ENCODE measurements around the gene PRRC1.

Gene PRRC1

GRCh38 chr5:127556609-127557334 lies 39.3 kb downstream of the PRRC1 start:
- Histone ChIP-seq H3K4me1 (ENCODE audit: low read depth, poor library complexity, severe bottlenecking) (peaks cover 42% of the 10 kb centered on the region), H2AFZ (ENCODE audit: low read depth) (no peak overlapping the region), H3K4me2 (peak overlapping the region; percentile 7; the same call in 1 of the 2 replicates), H3K27ac (no peak overlapping the region), H3K9ac (no peak overlapping the region), H3K27me3 (ENCODE audit: insufficient read depth, low read depth) (no peaks in the 10 kb centered on the region), H3K79me2 (ENCODE audit: insufficient read depth, low read depth) (no peaks in the 10 kb centered on the region), H3K4me3 (IDR thresholded peaks at IDR 0.05; ENCODE audit: insufficient read depth, low read depth, low read length) (no peak overlapping the region), H3K36me3 (ENCODE audit: insufficient read depth) (no peaks in the 10 kb centered on the region), H4K20me1 (ENCODE audit: insufficient read depth) (no peaks in the 10 kb centered on the region)
- TF ChIP-seq CTCF (conservative IDR thresholded peaks at IDR 0.05; ENCODE audit: low read depth, low read length): no peak

- Histone ChIP-seq H3K36me3 (ENCODE audit: insufficient read depth) (no peaks in the 10 kb centered on the region), H4K20me1 (ENCODE audit: insufficient read depth) (no peaks in the 10 kb centered on the region), H3K4me1 (ENCODE audit: low read depth, poor library complexity, severe bottlenecking) (peaks cover 42% of the 10 kb centered on the region), H3K27ac (no peak overlapping the region), H3K27me3 (ENCODE audit: insufficient read depth, low read depth) (no peaks in the 10 kb centered on the region), H3K79me2 (ENCODE audit: insufficient read depth, low read depth) (no peaks in the 10 kb centered on the region), H3K4me2 (no peak overlapping the region), H2AFZ (ENCODE audit: low read depth) (no peak overlapping the region), H3K4me3 (IDR thresholded peaks at IDR 0.05; ENCODE audit: insufficient read depth, low read depth, low read length) (no peak overlapping the region), H3K9ac (no peak overlapping the region)
- no peak for TF ChIP-seq CTCF (conservative IDR thresholded peaks at IDR 0.05; ENCODE audit: low read depth, low read length)
Observed at GRCh38 chr5:127558273-127558672, 40.8 kb downstream of the PRRC1 start.

GRCh38 chr5:127561254-127561653 lies 43.8 kb downstream of the PRRC1 start:
- no peak overlapping the region for H3K27ac ChIP-seq
- no peak for TF ChIP-seq CTCF (conservative IDR thresholded peaks at IDR 0.05; ENCODE audit: low read depth, low read length)
- no peak overlapping the region for H3K4me3 ChIP-seq (IDR thresholded peaks at IDR 0.05; ENCODE audit: insufficient read depth, low read depth, low read length)
- H3K36me3 ChIP-seq (ENCODE audit: insufficient read depth): no peaks in the 10 kb centered on the region
- peaks cover 29% of the 10 kb centered on the region for H3K4me1 ChIP-seq (ENCODE audit: low read depth, poor library complexity, severe bottlenecking)
- no peaks in the 10 kb centered on the region for H3K27me3 ChIP-seq (ENCODE audit: insufficient read depth, low read depth)
- no peak overlapping the region for H2AFZ ChIP-seq (ENCODE audit: low read depth)
- H3K9ac ChIP-seq: no peak overlapping the region
- no peaks in the 10 kb centered on the region for H4K20me1 ChIP-seq (ENCODE audit: insufficient read depth)
- no peak overlapping the region for H3K4me2 ChIP-seq
- no peaks in the 10 kb centered on the region for H3K79me2 ChIP-seq (ENCODE audit: insufficient read depth, low read depth)

GRCh38 chr5:127562252-127562651 lies 44.8 kb downstream of the PRRC1 start:
- Histone ChIP-seq H3K27me3 (ENCODE audit: insufficient read depth, low read depth) (no peaks in the 10 kb centered on the region), H2AFZ (ENCODE audit: low read depth) (no peak overlapping the region), H3K4me1 (ENCODE audit: low read depth, poor library complexity, severe bottlenecking) (peaks cover 23% of the 10 kb centered on the region), H3K36me3 (ENCODE audit: insufficient read depth) (no peaks in the 10 kb centered on the region), H3K4me2 (no peak overlapping the region), H3K4me3 (IDR thresholded peaks at IDR 0.05; ENCODE audit: insufficient read depth, low read depth, low read length) (no peak overlapping the region), H3K9ac (no peak overlapping the region), H3K27ac (no peak overlapping the region), H4K20me1 (ENCODE audit: insufficient read depth) (no peaks in the 10 kb centered on the region), H3K79me2 (ENCODE audit: insufficient read depth, low read depth) (no peaks in the 10 kb centered on the region)
- TF ChIP-seq CTCF (conservative IDR thresholded peaks at IDR 0.05; ENCODE audit: low read depth, low read length): no peak

Data from KMS-11 (cell line).